ENCODE measurements around the gene RADIL.

The RADIL gene

GRCh38 chr7:4880218-4880617 lies 3.3 kb downstream of the RADIL start:
- DNase-seq: no peak

- no peak for DNase-seq
Measured at GRCh38 chr7:4879396-4880081, 4.0 kb downstream of the RADIL start.

GRCh38 chr7:4878336-4879335 lies 4.9 kb downstream of the RADIL start:
- DNase-seq: no peak

- no peak for DNase-seq
Measured at GRCh38 chr7:4876586-4876985, 6.9 kb downstream of the RADIL start.

- no peak for DNase-seq
Measured at GRCh38 chr7:4875391-4875790, 8.1 kb downstream of the RADIL start.

- DNase-seq: no peak
Measured at GRCh38 chr7:4873071-4873944, 10.2 kb downstream of the RADIL start.

GRCh38 chr7:4871930-4872675 lies 11.4 kb downstream of the RADIL start:
- DNase-seq: no peak

- no peak for DNase-seq
Measured at GRCh38 chr7:4871056-4871680, 12.3 kb downstream of the RADIL start.

GRCh38 chr7:4868493-4868892 lies 15.0 kb downstream of the RADIL start:
- DNase-seq: no peak

- no peak for DNase-seq
Measured at GRCh38 chr7:4866528-4867496, 16.7 kb downstream of the RADIL start.

- DNase-seq: no peak
Measured at GRCh38 chr7:4862156-4862555, 21.4 kb downstream of the RADIL start.

- no peak for DNase-seq
Measured at GRCh38 chr7:4861673-4862072, 21.8 kb downstream of the RADIL start, which contains the start of gene PAPOLB. Gene PAPOLB (minus strand): TSS chr7:4862030. CDS start chr7:4861810, 220 bp downstream.

GRCh38 chr7:4861227-4861626 lies 22.3 kb downstream of the RADIL start:
- no peak for DNase-seq

GRCh38 chr7:4857189-4857588 lies 26.3 kb downstream of the RADIL start:
- DNase-seq: no peak

- DNase-seq: no peak
Measured at GRCh38 chr7:4856336-4857057, 27.0 kb downstream of the RADIL start.

GRCh38 chr7:4854916-4855315 lies 28.6 kb downstream of the RADIL start:
- DNase-seq: no peak

- DNase-seq: no peak
Measured at GRCh38 chr7:4851459-4852422, 31.8 kb downstream of the RADIL start.

GRCh38 chr7:4850262-4850795 lies 33.2 kb downstream of the RADIL start:
- DNase-seq: no peak
